ENCODE measurements around the gene PDS5A. TPM values are rescaled to one million over a fixed set of nuclear protein-coding genes. Genes with fewer than 3 reads are reported as not detected.

PDS5A gene
- total and polyA plus RNA-seq, 9 of the 15 experiments (the other 6 are each of a cell fraction or from before 2014, with no cell fraction given): 16.4 to 85.4 (median 70.0) TPM

DNA sequence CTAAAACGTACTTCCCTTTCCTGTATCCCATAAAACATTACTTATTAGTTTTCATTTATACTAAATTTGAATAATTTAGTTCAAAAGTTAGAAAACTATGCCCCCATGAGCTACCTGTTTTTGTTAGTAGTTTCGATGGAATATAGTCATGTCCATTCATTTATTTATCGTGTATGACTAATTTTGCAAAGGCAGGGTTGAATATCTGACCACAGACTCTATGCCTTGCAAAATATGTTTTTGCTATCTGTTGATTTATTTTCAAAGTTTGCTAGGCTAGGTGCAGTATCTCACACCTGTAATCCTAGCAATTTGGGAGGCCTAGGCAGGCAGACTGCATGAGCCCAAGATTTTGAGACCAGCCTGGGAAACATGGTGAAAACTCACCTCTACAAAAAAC lies 78.4 kb downstream of the PDS5A start (continued):
- TF ChIP-seq, protein P1, sequence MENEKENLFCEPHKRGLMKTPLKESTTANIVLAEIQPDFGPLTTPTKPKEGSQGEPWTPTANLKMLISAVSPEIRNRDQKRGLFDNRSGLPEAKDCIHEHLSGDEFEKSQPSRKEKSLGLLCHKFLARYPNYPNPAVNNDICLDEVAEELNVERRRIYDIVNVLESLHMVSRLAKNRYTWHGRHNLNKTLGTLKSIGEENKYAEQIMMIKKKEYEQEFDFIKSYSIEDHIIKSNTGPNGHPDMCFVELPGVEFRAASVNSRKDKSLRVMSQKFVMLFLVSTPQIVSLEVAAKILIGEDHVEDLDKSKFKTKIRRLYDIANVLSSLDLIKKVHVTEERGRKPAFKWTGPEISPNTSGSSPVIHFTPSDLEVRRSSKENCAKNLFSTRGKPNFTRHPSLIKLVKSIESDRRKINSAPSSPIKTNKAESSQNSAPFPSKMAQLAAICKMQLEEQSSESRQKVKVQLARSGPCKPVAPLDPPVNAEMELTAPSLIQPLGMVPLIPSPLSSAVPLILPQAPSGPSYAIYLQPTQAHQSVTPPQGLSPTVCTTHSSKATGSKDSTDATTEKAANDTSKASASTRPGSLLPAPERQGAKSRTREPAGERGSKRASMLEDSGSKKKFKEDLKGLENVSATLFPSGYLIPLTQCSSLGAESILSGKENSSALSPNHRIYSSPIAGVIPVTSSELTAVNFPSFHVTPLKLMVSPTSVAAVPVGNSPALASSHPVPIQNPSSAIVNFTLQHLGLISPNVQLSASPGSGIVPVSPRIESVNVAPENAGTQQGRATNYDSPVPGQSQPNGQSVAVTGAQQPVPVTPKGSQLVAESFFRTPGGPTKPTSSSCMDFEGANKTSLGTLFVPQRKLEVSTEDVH (IDR thresholded peaks at IDR 0.05; ENCODE audit: low read depth, partially characterized antibody): no peak
- TF ChIP-seq ZNF143 (CRISPR knock-in tag; IDR thresholded peaks at IDR 0.05) (no peak), HDAC2 (IDR thresholded peaks at IDR 0.05) (no peak)

DNA sequence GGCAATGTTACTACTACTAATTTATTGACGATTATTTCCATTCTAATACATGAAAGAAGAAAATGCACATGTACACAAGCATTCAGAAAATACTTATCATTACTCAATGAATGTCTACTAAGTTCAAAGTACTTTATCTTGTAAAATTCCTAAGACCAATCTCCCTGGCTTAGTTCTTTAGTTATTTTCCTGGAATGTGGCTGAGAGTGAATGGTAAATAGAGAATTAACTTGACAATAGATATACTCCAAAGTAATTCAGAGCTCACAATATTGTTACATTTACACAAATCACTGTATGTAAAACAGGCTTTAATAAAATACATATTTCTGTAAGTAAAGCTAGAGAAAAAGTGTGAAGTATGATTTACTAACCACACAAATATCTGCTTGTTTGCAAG lies 79.7 kb downstream of the PDS5A start:
- Histone ChIP-seq H4K20me1 (replicated peaks; ENCODE audit: control insufficient read depth, insufficient read depth, low read length) (no peaks in the 10 kb centered on the region; the same call in 1 of the 2 replicates), H3K4me3 (no peak overlapping the region), H3K9me1 (ENCODE audit: control insufficient read depth, insufficient read depth, low read length) (no peaks in the 10 kb centered on the region), H3K79me2 (ENCODE audit: control insufficient read depth, insufficient read depth, low read length) (no peaks in the 10 kb centered on the region), H3K36me3 (ENCODE audit: control insufficient read depth, insufficient read depth, low read length) (peaks cover 89% of the 10 kb centered on the region), H2AFZ (ENCODE audit: low read depth, low read length) (no peak overlapping the region), H3K9ac (ENCODE audit: insufficient read depth in 1 of 2, low read depth in 2 of 2, low read length in 2 of 2) (no peak overlapping the region), H3K4me2 (ENCODE audit: insufficient read depth, low read length) (no peak overlapping the region), H3K9me3 (replicated peaks; ENCODE audit: control insufficient read depth, insufficient read depth, low read depth, low read length) (no peaks in the 10 kb centered on the region), H3K27ac (ENCODE audit: extremely low read depth, low read depth, low read length) (no peak overlapping the region), H3K4me1 (replicated peaks in 1 of 2; ENCODE audit: control insufficient read depth in 2 of 2, insufficient read depth in 2 of 2, low read length in 2 of 2) (no peaks in the 10 kb centered on the region), H3K27me3 (ENCODE audit: control insufficient read depth in 2 of 2, insufficient read depth in 2 of 2, low read length in 2 of 2) (no peaks in the 10 kb centered on the region)
- in situ Hi-C loops (cut with MboI) (no loop called here), intact Hi-C loops (cut with micrococcal nuclease) (no loop called here)
- WGBS (ENCODE audit: insufficient coverage, low coverage, missing lambda C conversion rate): 100% methylated on average over 1 of the region's 1 CpG
- CTCF ChIA-PET (ENCODE audit: low intra/inter-chr PET ratio): no interaction called here
- ATAC-seq (no peak), FAIRE-seq (no peak), DNase-seq (ENCODE audit: extremely low read depth in 1 of 4, low spot score in 3 of 4) (no peak)
- BruUV-seq (replicated peaks): TSS peak; percentile 7
- POLR2A ChIA-PET: interaction anchor here (0.7 to 1.2 kb wide), 3 partner anchors 8 to 14 kb away, joined by 3 to 4 read pairs (median 4); no protein-coding TSS in a partner anchor
- no peak for TF ChIP-seq ZNF274 (IDR thresholded peaks at IDR 0.05; ENCODE audit: borderline replicate concordance, low read depth, low read length)
- no peak for TF ChIP-seq ZKSCAN1 (IDR thresholded peaks at IDR 0.05; ENCODE audit: low read depth, low read length)
- TF ChIP-seq FOSL1 (tag; conservative IDR thresholded peaks at IDR 0.05): no peak
- TF ChIP-seq, protein P2, sequence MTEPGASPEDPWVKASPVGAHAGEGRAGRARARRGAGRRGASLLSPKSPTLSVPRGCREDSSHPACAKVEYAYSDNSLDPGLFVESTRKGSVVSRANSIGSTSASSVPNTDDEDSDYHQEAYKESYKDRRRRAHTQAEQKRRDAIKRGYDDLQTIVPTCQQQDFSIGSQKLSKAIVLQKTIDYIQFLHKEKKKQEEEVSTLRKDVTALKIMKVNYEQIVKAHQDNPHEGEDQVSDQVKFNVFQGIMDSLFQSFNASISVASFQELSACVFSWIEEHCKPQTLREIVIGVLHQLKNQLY (CRISPR knock-in tag; conservative IDR thresholded peaks at IDR 0.05): no peak

All from K562 (cell line).